Jurkat, Clone E6-1 (cell line): ENCODE results near the gene ADGRB3.
"Not testable (repeated sequence)": the region's sequence is repeated elsewhere in the genome, so short reads cannot be mapped to it uniquely, and the experiment has no call there.

Experiments used
- DNase-seq: peaks from one replicate; pipeline ENCODE4 v3.0.0-alpha.2; 2011; ENCODE audit warnings: low read depth, low spot score
- H3K4me3 ChIP-seq: 2 replicates; pipeline ENCODE4 v1.5.1; 2011; ENCODE audit warnings: mild to moderate bottlenecking, low read length, control low read depth, moderate library complexity

ADGRB3 gene

GRCh38 chr6:68880050-68880813, 245.2 kb downstream of the ADGRB3 start:
- no peak for DNase-seq
- H3K4me3 ChIP-seq: no peak overlapping the region

GRCh38 chr6:68883325-68883724, 248.2 kb downstream of the ADGRB3 start:
- DNase-seq, H3K4me3 ChIP-seq: not testable (repeated sequence)

DNA sequence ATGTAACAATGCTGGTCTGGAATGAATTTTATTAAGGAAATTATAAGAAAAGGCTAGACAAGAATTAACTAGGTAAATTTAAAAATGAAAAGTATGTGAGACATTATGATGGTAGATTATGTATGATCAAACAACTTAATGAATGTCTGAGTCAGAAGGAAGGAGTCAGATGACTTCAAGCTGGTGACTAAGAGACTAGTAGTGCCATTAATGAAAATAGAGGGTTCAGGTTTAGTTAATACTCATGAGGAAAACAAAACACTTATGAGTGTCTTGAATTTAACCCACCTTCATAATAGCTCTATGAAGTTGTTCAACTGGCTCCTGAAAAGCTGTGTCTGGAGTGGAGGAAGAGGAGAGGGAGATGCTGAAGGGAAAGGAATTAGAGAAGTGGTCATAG, 256.3 kb downstream of the ADGRB3 start:
- no peak overlapping the region for H3K4me3 ChIP-seq
- no peak for DNase-seq

DNA sequence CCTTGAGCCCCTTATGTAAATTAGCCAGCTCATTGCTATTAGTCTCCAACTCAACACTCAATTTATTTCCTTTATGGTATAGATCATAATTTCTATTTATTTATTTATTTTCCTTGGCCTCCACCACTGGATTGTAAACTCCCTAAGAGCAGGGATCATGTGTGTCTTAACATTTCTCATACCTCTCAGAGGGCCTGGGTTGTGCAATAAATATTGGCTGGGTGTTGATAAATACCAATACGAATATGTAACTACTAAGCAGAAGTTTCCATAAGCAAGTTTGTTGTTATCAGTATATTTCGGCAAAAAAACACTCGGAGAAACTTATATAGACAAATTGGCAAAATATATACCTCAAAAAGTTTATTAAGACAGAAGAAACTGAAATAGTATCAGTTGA, 257.4 kb downstream of the ADGRB3 start:
- DNase-seq: no peak
- H3K4me3 ChIP-seq: no peak overlapping the region

DNA sequence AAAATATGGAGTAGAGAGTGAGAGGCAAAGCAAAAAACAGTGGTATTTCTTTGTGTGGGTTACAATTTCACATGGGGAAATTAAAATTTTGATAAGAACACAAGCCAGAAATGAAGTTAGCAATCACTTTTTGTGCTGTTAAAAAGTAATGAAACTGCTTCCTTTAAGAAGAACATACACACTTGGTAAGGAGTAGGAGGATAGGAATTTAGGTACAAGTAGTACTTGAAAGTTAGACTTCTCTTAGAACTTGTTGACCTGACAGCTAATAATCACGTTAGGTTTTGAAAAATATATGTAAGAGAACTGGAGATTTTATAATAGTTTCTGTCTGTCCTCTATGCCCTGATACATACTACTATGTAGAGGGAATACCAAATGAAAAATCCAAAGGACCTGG, 260.8 kb downstream of the ADGRB3 start:
- no peak overlapping the region for H3K4me3 ChIP-seq
- no peak for DNase-seq

DNA sequence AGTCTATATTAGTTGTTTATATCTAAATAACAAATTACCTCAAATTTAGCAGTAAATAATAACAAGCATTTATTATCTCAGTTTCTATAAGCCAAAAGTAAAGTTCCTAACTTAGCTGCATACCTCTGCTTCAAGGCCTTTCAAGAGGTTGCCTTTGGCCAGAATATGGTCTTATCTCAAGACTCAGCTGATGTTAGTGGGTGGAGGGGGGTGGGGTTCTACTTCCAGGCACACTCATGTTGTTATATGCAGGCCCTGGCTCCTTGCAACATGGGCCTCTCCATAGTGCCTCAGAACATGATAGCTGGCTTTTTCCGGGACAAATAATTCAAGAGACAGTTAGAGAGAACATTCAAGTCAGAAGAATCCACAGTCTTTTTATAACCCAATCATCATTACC, 266.0 kb downstream of the ADGRB3 start:
- H3K4me3 ChIP-seq: no peak overlapping the region
- no peak for DNase-seq

- no peak overlapping the region for H3K4me3 ChIP-seq
- DNase-seq: no peak
These were observed 276.3 kb downstream of the ADGRB3 start for GRCh38 chr6:68911334-68911733.

GRCh38 chr6:68911811-68912210, 276.7 kb downstream of the ADGRB3 start:
- H3K4me3 ChIP-seq: no peak overlapping the region
- no peak for DNase-seq

- not testable (repeated sequence) for H3K4me3 ChIP-seq, DNase-seq
These were observed 277.7 kb downstream of the ADGRB3 start for GRCh38 chr6:68912805-68913204.

- DNase-seq: no peak
- no peak overlapping the region for H3K4me3 ChIP-seq
These were observed 280.5 kb downstream of the ADGRB3 start for GRCh38 chr6:68915586-68915985.

GRCh38 chr6:68919537-68919936, 284.5 kb downstream of the ADGRB3 start:
- no peak overlapping the region for H3K4me3 ChIP-seq
- no peak for DNase-seq

- H3K4me3 ChIP-seq: no peak overlapping the region
- DNase-seq: no peak
These were observed 306.3 kb downstream of the ADGRB3 start for GRCh38 chr6:68941345-68941744.

- no peak overlapping the region for H3K4me3 ChIP-seq
- no peak for DNase-seq
These were observed 312.6 kb downstream of the ADGRB3 start for GRCh38 chr6:68947721-68948120.

DNA sequence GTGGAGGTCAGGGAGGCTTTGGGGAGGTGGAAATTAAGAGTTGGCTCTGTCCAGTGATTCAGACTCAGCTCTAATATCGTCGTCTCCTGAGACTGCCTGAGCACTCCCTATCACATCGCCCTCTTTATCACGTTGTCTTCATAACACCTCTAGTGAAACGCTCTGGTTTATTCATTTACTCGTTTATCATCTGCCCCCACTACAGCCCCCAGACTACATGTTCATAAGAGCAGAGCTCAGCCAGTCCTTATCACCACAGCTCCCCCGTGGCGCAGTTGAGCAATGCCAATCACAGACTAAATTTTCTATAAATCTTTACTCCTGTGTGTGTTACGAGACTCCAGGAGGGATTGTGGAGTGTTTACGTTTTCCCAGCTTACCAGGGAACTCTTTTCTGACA, 316.2 kb downstream of the ADGRB3 start:
- DNase-seq: no peak
- no peak overlapping the region for H3K4me3 ChIP-seq

DNA sequence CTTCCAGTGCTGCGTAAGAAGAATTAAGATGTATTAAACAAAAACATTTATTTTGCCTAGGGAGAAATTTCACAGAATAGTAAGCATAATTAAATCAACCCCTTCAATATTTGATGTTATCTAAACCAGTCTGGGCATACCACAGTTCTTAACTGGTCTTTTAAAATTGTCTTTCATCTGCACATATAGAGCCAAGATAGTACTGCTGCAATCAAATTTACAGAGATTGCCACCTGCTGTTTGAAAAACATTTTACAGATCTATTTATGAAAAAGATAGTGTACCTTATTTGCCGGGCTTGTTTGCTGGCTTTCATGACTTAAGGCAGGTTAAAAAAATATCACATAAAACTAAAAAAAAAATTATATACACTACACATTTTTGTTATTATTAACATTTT, 323.2 kb downstream of the ADGRB3 start:
- H3K4me3 ChIP-seq: no peak overlapping the region
- DNase-seq: peak; percentile 8

DNA sequence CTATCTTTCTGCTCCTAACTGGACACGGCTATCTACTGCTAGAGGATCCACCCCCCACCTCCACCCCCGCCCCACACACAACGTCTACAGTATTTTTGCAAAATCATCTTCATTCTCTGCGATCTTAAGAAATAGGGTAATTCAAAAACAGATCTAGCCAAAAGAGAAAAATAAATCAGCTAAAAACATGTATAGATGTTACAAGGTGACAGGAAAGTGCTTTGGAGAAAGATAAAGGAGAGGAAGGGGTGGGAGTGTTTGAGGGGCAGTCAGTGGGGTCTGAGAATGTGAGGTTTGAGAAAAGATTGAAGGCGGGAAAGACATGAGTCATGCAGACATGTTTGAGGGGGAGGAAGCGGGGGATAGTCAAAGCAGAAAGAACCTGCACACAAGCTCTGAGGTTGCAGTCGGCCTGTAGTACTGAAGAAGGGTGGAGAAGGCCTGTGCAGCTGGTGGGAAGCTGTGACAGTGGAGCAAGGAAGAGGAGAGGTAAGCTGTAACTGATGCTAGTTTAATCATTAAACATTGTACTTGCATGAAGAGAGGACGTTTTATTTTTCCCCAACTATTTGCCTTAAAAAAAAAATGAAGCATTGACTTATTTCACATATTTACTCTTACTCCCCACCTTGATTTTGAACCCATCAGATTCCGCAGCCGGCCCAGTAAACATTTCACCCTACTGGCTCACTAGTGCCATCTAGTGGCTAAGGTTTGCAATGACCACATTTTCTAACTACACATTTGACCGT, 332.6 kb downstream of the ADGRB3 start:
- peak; percentile 40 for DNase-seq
- H3K4me3 ChIP-seq: no peak overlapping the region

GRCh38 chr6:68968301-68968649, 333.2 kb downstream of the ADGRB3 start:
- DNase-seq: no peak
- no peak overlapping the region for H3K4me3 ChIP-seq

DNA sequence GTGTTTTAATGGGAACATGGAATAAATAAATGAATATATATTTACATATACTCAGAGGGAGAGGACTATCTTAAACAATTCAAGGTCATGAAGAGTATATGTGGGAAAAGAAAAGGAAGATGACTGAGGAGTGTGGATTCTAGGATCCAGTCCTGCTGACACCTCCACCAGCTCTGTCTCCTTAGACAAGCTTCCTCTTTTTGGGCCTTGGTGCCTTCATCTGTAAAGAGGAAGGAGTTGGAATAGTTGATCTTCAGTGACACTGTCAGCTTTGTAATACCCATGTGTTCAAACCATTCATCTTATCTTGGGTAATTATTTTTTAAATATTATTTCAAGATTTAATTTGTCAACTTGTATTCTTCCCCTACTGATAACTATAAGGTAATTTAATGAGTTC, 338.0 kb downstream of the ADGRB3 start:
- H3K4me3 ChIP-seq: no peak overlapping the region
- DNase-seq: no peak

- DNase-seq: no peak
These were observed 340.0 kb downstream of the ADGRB3 start for GRCh38 chr6:68975064-68975463.

GRCh38 chr6:68975816-68976215, 340.7 kb downstream of the ADGRB3 start:
- H3K4me3 ChIP-seq: no peak overlapping the region
- DNase-seq: no peak

More at GRCh38 chr6:68975064-68975463, 340.0 kb downstream of the ADGRB3 start:
- H3K4me3 ChIP-seq: no peak overlapping the region

DNA sequence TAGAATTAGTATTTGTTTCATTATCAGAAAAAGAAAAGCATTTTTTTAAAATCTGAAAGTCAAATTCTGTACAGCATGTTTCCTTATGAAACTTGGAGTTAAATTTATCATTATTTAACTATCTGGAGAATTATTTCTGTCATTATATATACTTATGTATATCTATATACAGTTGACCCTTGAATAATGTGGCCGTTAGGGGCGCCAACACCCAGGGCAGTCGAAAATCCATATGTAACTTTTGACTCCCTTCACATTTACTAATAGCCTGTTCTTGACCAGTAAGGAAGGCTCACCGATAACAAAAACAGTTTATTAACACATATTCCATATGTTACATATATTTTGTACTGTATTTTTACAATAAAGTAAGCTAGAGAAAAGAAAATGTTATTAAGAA, 341.2 kb downstream of the ADGRB3 start:
- DNase-seq: no peak
- no peak overlapping the region for H3K4me3 ChIP-seq
